Measurements from ENCODE around the gene MTHFD1.

Gene MTHFD1

GRCh38 chr14:64504897-64505794 is 117.0 kb downstream of the MTHFD1 start:
- TF ChIP-seq CTCF (IDR thresholded peaks at IDR 0.05; ENCODE audit: insufficient read depth, low read length, poor library complexity, severe bottlenecking), result no peak
- Histone ChIP-seq H3K27me3 (replicated peaks; ENCODE audit: control insufficient read depth, insufficient read depth, low read length) (no peaks in the 10 kb centered on the region), H3K36me3 (ENCODE audit: control insufficient read depth, insufficient read depth, low read length) (no peaks in the 10 kb centered on the region), H3K4me3 (replicated peaks; ENCODE audit: low read depth, low read length) (peak overlapping the region; percentile 92)
- peak; percentile 85 for DNase-seq (ENCODE audit: extremely low read depth, insufficient read length)

GRCh38 chr14:64506721-64507120 is 118.6 kb downstream of the MTHFD1 start:
- DNase-seq (ENCODE audit: extremely low read depth, insufficient read length), result no peak
- H3K4me3 ChIP-seq (replicated peaks; ENCODE audit: low read depth, low read length), result peak overlapping the region; percentile 92
- no peaks in the 10 kb centered on the region for H3K27me3 ChIP-seq (replicated peaks; ENCODE audit: control insufficient read depth, insufficient read depth, low read length)
- TF ChIP-seq CTCF (IDR thresholded peaks at IDR 0.05; ENCODE audit: insufficient read depth, low read length, poor library complexity, severe bottlenecking), result no peak
- no peaks in the 10 kb centered on the region for H3K36me3 ChIP-seq (ENCODE audit: control insufficient read depth, insufficient read depth, low read length)

GRCh38 chr14:64507376-64508156 is 119.4 kb downstream of the MTHFD1 start:
- no peak for TF ChIP-seq CTCF (IDR thresholded peaks at IDR 0.05; ENCODE audit: insufficient read depth, low read length, poor library complexity, severe bottlenecking)
- H3K36me3 ChIP-seq (ENCODE audit: control insufficient read depth, insufficient read depth, low read length), result no peaks in the 10 kb centered on the region
- no peak for DNase-seq (ENCODE audit: extremely low read depth, insufficient read length)
- H3K27me3 ChIP-seq (replicated peaks; ENCODE audit: control insufficient read depth, insufficient read depth, low read length), result no peaks in the 10 kb centered on the region
- peak overlapping the region; percentile 92 for H3K4me3 ChIP-seq (replicated peaks; ENCODE audit: low read depth, low read length)

- H3K4me3 ChIP-seq (replicated peaks; ENCODE audit: low read depth, low read length), result peak overlapping the region; percentile 92
- DNase-seq (ENCODE audit: extremely low read depth, insufficient read length), result peak; percentile 61
- no peak for TF ChIP-seq CTCF (IDR thresholded peaks at IDR 0.05; ENCODE audit: insufficient read depth, low read length, poor library complexity, severe bottlenecking)
- no peaks in the 10 kb centered on the region for H3K36me3 ChIP-seq (ENCODE audit: control insufficient read depth, insufficient read depth, low read length)
- no peaks in the 10 kb centered on the region for H3K27me3 ChIP-seq (replicated peaks; ENCODE audit: control insufficient read depth, insufficient read depth, low read length)
These were observed 120.1 kb downstream of the MTHFD1 start for GRCh38 chr14:64508215-64508776.

GRCh38 chr14:64509036-64509435 is 120.9 kb downstream of the MTHFD1 start:
- DNase-seq (ENCODE audit: extremely low read depth, insufficient read length), result no peak
- Histone ChIP-seq H3K27me3 (replicated peaks; ENCODE audit: control insufficient read depth, insufficient read depth, low read length) (no peaks in the 10 kb centered on the region), H3K36me3 (ENCODE audit: control insufficient read depth, insufficient read depth, low read length) (no peaks in the 10 kb centered on the region), H3K4me3 (replicated peaks; ENCODE audit: low read depth, low read length) (peak overlapping the region; percentile 41)
- no peak for TF ChIP-seq CTCF (IDR thresholded peaks at IDR 0.05; ENCODE audit: insufficient read depth, low read length, poor library complexity, severe bottlenecking)
